Natural killer cell (primary cell): Measurements from ENCODE around the gene CCR2. TPM values are rescaled to one million over a fixed set of nuclear protein-coding genes. Genes with fewer than 3 reads are reported as not detected.

Source experiments
- ATAC-seq, 3 donors: fragments of 150-1000 bp in 2 of 3; fragments of 200-7000 bp in 1 of 3; cut with Tn5 transposase; 1 replicate in 1 of 3; 2 replicates in 2 of 3; pipeline ENCODE4 v1.10.0; 2021; ENCODE audit warnings: mild to moderate bottlenecking in 2 of 3, moderate library complexity in 2 of 3
- DNase-seq, 2 donors: peaks; one replicate each; pipeline versions ENCODE4 v3.0.0 to v3.0.0-alpha.2; 2013 to 2021; ENCODE audit warnings: mixed read lengths in 1 of 2
- H3K27ac ChIP-seq: one replicate; pipeline ENCODE4 v1.5.1; 2013; ENCODE audit warnings: mild to moderate bottlenecking, low read length
- H3K27me3 ChIP-seq: one replicate; pipeline ENCODE4 v1.6.1; 2013; ENCODE audit warnings: low read length; ENCODE audit not compliant: control insufficient read depth, insufficient read depth
- H3K36me3 ChIP-seq: one replicate; pipeline ENCODE4 v1.6.1; 2013; ENCODE audit warnings: low read length; ENCODE audit not compliant: control insufficient read depth, insufficient read depth
- H3K4me1 ChIP-seq: one replicate; pipeline ENCODE4 v1.6.1; 2013; ENCODE audit warnings: low read length; ENCODE audit not compliant: control insufficient read depth, insufficient read depth
- H3K4me3 ChIP-seq: one replicate; pipeline ENCODE4 v1.5.1; 2013; ENCODE audit warnings: low read length
- H3K9me3 ChIP-seq: one replicate; pipeline ENCODE4 v1.6.1; 2013; ENCODE audit warnings: low read length; ENCODE audit not compliant: control insufficient read depth, insufficient read depth
- H3K27ac Mint-ChIP-seq, 2 donors: one replicate each; pipeline ENCODE4 v1.8.0; 2022; ENCODE audit warnings: mild to moderate bottlenecking in 2 of 2, mixed read lengths in 2 of 2, moderate library complexity in 1 of 2
- H3K27me3 Mint-ChIP-seq, 2 donors: one replicate each; pipeline ENCODE4 v1.8.0; 2022; ENCODE audit warnings: low read depth in 2 of 2, mixed read lengths in 2 of 2
- H3K36me3 Mint-ChIP-seq: one replicate; pipeline ENCODE4 v1.8.0; 2022; ENCODE audit warnings: mixed read lengths
- H3K4me1 Mint-ChIP-seq, 2 donors: one replicate each; pipeline ENCODE4 v1.8.0; 2022; ENCODE audit warnings: mixed read lengths in 2 of 2
- H3K4me3 Mint-ChIP-seq: one replicate; pipeline ENCODE4 v1.8.0; 2022; ENCODE audit warnings: mild to moderate bottlenecking, moderate library complexity, mixed read lengths
- H3K9me3 Mint-ChIP-seq, 2 donors: one replicate each; pipeline ENCODE4 v1.8.0; 2022; ENCODE audit warnings: mixed read lengths in 2 of 2
- WGBS: methylation state at CpG from one replicate; pipeline ENCODE4 v1.1.7; 2013; ENCODE audit warnings: missing lambda C conversion rate; ENCODE audit not compliant: insufficient coverage; 5-methylcytosine and 5-hydroxymethylcytosine counted together
- intact Hi-C: fragments of 100-400 bp; cut with micrococcal nuclease; formaldehyde crosslinking; loops from one replicate; pipeline ENCODE4 v1.14.2; 2022
- total RNA-seq, 4 donors: library from RNA; stranded (reverse); fragments of 120-200 nt in 1 of 4; gene quantifications; one replicate each; pipeline versions ENCODE4 v1.2.3 to v1.2.4, GENCODE V29; 2013 to 2022
- TF ChIP-seq, protein P1 (sequence below): fragments of 200-600 bp; IDR thresholded peaks from one replicate; pipeline ENCODE4 v1.8.0; 2022; ENCODE audit warnings: antibody characterized with exemption

Gene CCR2
- total RNA-seq, 3 donors from 2014 or later (not counting 1 experiment from before 2014, with no cell fraction given): 0.21 to 9.8 (median 1.7) TPM

DNA sequence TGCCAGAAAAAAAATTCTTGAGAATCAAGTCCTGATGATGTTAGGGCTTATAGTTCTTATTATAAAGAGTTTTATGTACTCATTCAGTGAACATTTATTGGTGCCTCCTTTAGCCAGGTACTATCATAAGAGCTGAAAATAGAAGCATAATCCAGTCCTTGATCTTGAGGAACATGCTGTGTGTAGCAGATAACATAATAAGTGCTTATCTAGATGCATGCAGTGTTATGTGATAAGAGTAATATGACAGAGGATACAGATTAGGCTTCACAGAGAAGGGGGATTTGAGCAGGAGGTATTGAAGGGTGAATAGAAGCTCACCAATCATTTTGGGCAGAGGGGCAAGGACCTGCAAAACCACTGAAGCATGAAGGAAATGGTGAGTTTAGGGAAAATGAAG lies 1.1 kb downstream of the CCR2 start:
- DNase-seq (no peak), ATAC-seq (peak in 1 of 3 donors; percentile 64)
- H3K27ac ChIP-seq: peak overlapping the region; percentile 3
- TF ChIP-seq, protein P1, sequence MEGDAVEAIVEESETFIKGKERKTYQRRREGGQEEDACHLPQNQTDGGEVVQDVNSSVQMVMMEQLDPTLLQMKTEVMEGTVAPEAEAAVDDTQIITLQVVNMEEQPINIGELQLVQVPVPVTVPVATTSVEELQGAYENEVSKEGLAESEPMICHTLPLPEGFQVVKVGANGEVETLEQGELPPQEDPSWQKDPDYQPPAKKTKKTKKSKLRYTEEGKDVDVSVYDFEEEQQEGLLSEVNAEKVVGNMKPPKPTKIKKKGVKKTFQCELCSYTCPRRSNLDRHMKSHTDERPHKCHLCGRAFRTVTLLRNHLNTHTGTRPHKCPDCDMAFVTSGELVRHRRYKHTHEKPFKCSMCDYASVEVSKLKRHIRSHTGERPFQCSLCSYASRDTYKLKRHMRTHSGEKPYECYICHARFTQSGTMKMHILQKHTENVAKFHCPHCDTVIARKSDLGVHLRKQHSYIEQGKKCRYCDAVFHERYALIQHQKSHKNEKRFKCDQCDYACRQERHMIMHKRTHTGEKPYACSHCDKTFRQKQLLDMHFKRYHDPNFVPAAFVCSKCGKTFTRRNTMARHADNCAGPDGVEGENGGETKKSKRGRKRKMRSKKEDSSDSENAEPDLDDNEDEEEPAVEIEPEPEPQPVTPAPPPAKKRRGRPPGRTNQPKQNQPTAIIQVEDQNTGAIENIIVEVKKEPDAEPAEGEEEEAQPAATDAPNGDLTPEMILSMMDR: no peak
- no peaks in the 10 kb centered on the region for H3K36me3 Mint-ChIP-seq
- H3K4me1 ChIP-seq: peaks cover 48% of the 10 kb centered on the region
- no peaks in the 10 kb centered on the region for H3K27me3 ChIP-seq
- intact Hi-C loops: loop anchor here (5.0 kb wide), 2 partner anchors 43 to 73 kb away; no protein-coding TSS in a partner anchor
- peak overlapping the region; percentile 29 for H3K4me3 Mint-ChIP-seq
- no peaks in the 10 kb centered on the region for H3K36me3 ChIP-seq
- peak overlapping the region; percentile 8 for H3K4me3 ChIP-seq
- H3K27me3 Mint-ChIP-seq: no peaks in the 10 kb centered on the region
- H3K27ac Mint-ChIP-seq: no peak overlapping the region
- no peaks in the 10 kb centered on the region for H3K9me3 Mint-ChIP-seq
- peaks cover 69% of the 10 kb centered on the region in 2 donors for H3K4me1 Mint-ChIP-seq
- H3K9me3 ChIP-seq: no peaks in the 10 kb centered on the region

DNA sequence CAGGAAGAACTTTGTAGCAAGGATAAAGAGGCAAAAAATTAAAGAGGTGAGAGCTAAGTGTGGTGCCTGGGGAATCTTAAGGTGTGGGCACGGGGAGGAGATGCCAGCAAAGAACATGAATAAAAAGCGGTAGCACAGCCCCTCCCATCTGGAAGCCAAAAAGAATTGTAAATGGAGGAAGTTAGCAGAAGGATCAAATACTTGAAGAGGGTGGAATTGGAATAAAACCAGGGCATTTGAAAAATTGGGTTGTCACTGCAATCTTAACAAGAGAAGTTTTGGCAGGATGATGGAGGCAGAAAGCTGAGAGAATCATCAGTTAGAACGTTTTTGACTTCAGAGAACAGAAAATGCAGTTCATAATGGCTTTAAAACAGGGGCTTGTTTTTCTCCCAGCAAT lies 2.4 kb downstream of the CCR2 start:
- Histone ChIP-seq H3K4me1 (peaks cover 50% of the 10 kb centered on the region), H3K9me3 (no peaks in the 10 kb centered on the region), H3K4me3 (peak overlapping the region; percentile 8), H3K27ac (no peak overlapping the region), H3K36me3 (no peaks in the 10 kb centered on the region), H3K27me3 (no peaks in the 10 kb centered on the region)
- Mint-ChIP-seq H3K4me1 (peaks cover 69% of the 10 kb centered on the region in 2 donors), H3K4me3 (no peak overlapping the region), H3K9me3 (no peaks in the 10 kb centered on the region), H3K36me3 (no peaks in the 10 kb centered on the region), H3K27ac (no peak overlapping the region), H3K27me3 (no peaks in the 10 kb centered on the region)
- ATAC-seq: no peak
- DNase-seq: no peak
- 86% methylated on average over 3 of the region's 3 CpGs for WGBS
- intact Hi-C loops: no loop called here
- TF ChIP-seq, protein P1: no peak

DNA sequence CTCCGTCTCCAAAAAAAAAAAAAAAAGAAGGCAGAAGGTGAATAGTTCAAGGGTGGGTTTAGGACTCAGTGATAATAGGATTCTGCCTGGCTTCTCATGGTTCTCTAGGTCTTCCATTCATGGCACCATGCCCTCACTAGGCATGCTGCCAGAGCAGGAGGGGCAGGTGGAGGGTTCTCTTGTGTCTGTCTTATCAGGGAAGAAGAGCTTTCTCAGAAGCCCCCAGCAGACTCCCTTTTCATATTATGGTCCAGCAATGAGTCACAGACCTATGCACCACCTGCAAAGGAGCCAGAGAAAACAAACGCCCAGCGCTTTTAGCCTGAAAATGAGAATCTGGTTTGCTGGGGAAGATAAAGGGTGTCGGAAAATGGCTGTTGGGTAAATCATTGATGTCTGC lies 3.0 kb downstream of the CCR2 start:
- no peaks in the 10 kb centered on the region for H3K27me3 Mint-ChIP-seq
- Histone ChIP-seq H3K27me3 (no peaks in the 10 kb centered on the region), H3K9me3 (no peaks in the 10 kb centered on the region), H3K27ac (no peak overlapping the region), H3K4me1 (peaks cover 50% of the 10 kb centered on the region), H3K4me3 (no peak overlapping the region), H3K36me3 (no peaks in the 10 kb centered on the region)
- H3K4me1 Mint-ChIP-seq: peaks cover 66 to 69% of the 10 kb centered on the region in 2 donors
- no peak overlapping the region for H3K27ac Mint-ChIP-seq
- no peak for ATAC-seq
- intact Hi-C loops: no loop called here
- whole genome bisulfite sequencing: 91% methylated on average over 4 of the region's 4 CpGs
- peak overlapping the region; percentile 14 for H3K4me3 Mint-ChIP-seq
- TF ChIP-seq, protein P1: no peak
- no peak for DNase-seq
- H3K36me3 Mint-ChIP-seq: no peaks in the 10 kb centered on the region
- H3K9me3 Mint-ChIP-seq: no peaks in the 10 kb centered on the region

DNA sequence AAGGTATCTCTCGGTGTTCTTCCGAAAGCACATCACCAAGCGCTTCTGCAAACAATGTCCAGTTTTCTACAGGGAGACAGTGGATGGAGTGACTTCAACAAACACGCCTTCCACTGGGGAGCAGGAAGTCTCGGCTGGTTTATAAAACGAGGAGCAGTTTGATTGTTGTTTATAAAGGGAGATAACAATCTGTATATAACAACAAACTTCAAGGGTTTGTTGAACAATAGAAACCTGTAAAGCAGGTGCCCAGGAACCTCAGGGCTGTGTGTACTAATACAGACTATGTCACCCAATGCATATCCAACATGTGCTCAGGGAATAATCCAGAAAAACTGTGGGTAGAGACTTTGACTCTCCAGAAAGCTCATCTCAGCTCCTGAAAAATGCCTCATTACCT lies 4.6 kb downstream of the CCR2 start:
- DNase-seq (no peak), ATAC-seq (no peak)
- no peaks in the 10 kb centered on the region for H3K27me3 Mint-ChIP-seq
- Histone ChIP-seq H3K27ac (no peak overlapping the region), H3K4me1 (peaks cover 43% of the 10 kb centered on the region), H3K27me3 (no peaks in the 10 kb centered on the region), H3K36me3 (no peaks in the 10 kb centered on the region), H3K4me3 (no peak overlapping the region), H3K9me3 (no peaks in the 10 kb centered on the region)
- no peaks in the 10 kb centered on the region for H3K36me3 Mint-ChIP-seq
- 93% methylated on average over 3 of the region's 6 CpGs for WGBS
- H3K4me1 Mint-ChIP-seq: peaks cover 51 to 55% of the 10 kb centered on the region in 2 donors
- intact Hi-C loops: no loop called here
- peak overlapping the region in 1 of 2 donors; percentile 35 for H3K27ac Mint-ChIP-seq
- no peak overlapping the region for H3K4me3 Mint-ChIP-seq
- H3K9me3 Mint-ChIP-seq: no peaks in the 10 kb centered on the region
- TF ChIP-seq, protein P1: no peak
